Raji (cell line): ENCODE results near the gene SLC27A1.

Experiments used
- POLR2A ChIP-seq: IDR thresholded peaks from 2 replicates; pipeline ENCODE4 v1.6.1; 2011; ENCODE audit warnings: low read depth, low read length, control low read depth; ENCODE audit not compliant: insufficient read depth

Gene SLC27A1

GRCh38 chr19:17555480-17555928 lies 85.2 kb downstream of the SLC27A1 start, which contains the start of gene COLGALT1:
COLGALT1 (plus strand) TSS chr19:17555649; CDS start chr19:17555714, 65 bp downstream.
- peak; percentile 69 for TF ChIP-seq POLR2A
